B cell (primary cell): Measurements from ENCODE around the gene OGT. TPM values are rescaled to one million over a fixed set of nuclear protein-coding genes. Genes with fewer than 3 reads are reported as not detected.
A peak's percentile ranks its signal among the peaks of the same experiment; 100 is the strongest.

Source experiments
- ATAC-seq: fragments of 200-7000 bp; cut with Tn5 transposase; one replicate; pipeline ENCODE4 v1.10.0; 2021; ENCODE audit warnings: low read depth, mild to moderate bottlenecking, moderate number of reproducible peaks, moderate library complexity
- CTCF ChIA-PET: fragments of 350-600 bp; sonication (Branson Sonifier 250); formaldehyde crosslinking; loops from one replicate; lab custom pipeline; 2021; ENCODE audit warnings: antibody characterized with exemption, inconsistent platforms; lab: Charles Lee
- POLR2A ChIA-PET: fragments of 350-600 bp; sonication (Branson Sonifier 250); formaldehyde crosslinking; loops from one replicate; lab custom pipeline; 2021; ENCODE audit warnings: antibody characterized with exemption; lab: Charles Lee
- DNase-seq: peaks from one replicate; pipeline ENCODE4 v3.0.0; 2013
- H2AFZ ChIP-seq: 2 replicates; pipeline ENCODE4 v1.6.1; 2012; ENCODE audit warnings: mild to moderate bottlenecking, low read depth, low read length; ENCODE audit not compliant: insufficient read depth, poor library complexity, severe bottlenecking
- H3K27ac ChIP-seq, 2 donors: 1 replicate in 1 of 2; 2 replicates in 1 of 2; pipeline ENCODE4 v1.5.1; 2012 to 2013; ENCODE audit warnings: low read length in 2 of 2, mild to moderate bottlenecking in 2 of 2, moderate library complexity in 1 of 2
- H3K27me3 ChIP-seq, 4 experiments: fragments of 200-600 bp in 1 of 4; sonication (generic) in 1 of 4; replicated peaks in 1 of 4; 1 replicate in 2 of 4; 2 replicates in 2 of 4; pipeline versions ENCODE4 v1.6.1 to v1.7.0; 2013 to 2016; ENCODE audit warnings: low read length in 3 of 4, mild to moderate bottlenecking in 2 of 4, mixed read lengths in 1 of 4, moderate library complexity in 1 of 4; ENCODE audit not compliant: insufficient read depth in 4 of 4, control insufficient read depth in 3 of 4; ENCODE audit errors: control extremely low read depth in 1 of 4
- H3K36me3 ChIP-seq, 2 experiments: replicated peaks in 1 of 2; 1 replicate in 1 of 2; 2 replicates in 1 of 2; pipeline versions ENCODE4 v1.6.1 to v1.7.1; 2013; ENCODE audit warnings: low read length in 1 of 2; ENCODE audit not compliant: insufficient read depth in 2 of 2, control insufficient read depth in 1 of 2; ENCODE audit errors: control extremely low read depth in 1 of 2, extremely low read depth in 1 of 2
- H3K4me1 ChIP-seq, 2 donors: fragments of 200-600 bp in 1 of 2; sonication (generic) in 1 of 2; 1 replicate in 1 of 2; 2 replicates in 1 of 2; pipeline versions ENCODE4 v1.5.1 to v1.6.1; 2013 to 2017; ENCODE audit warnings: low read length in 2 of 2; ENCODE audit not compliant: control insufficient read depth in 2 of 2, insufficient read depth in 2 of 2
- H3K4me2 ChIP-seq: replicated peaks from 2 replicates; pipeline ENCODE3; 2012; ENCODE audit warnings: mild to moderate bottlenecking, low read depth, low read length; ENCODE audit not compliant: poor library complexity, severe bottlenecking
- H3K4me3 ChIP-seq, 5 experiments: fragments of 200-600 bp in 1 of 5; sonication (generic) in 1 of 5; 1 replicate in 3 of 5; 2 replicates in 2 of 5; pipeline versions ENCODE4 v1.5.1 to v1.7.0; 2011 to 2016; ENCODE audit warnings: low read length in 4 of 5, mild to moderate bottlenecking in 4 of 5, low read depth in 2 of 5, control low read depth in 1 of 5, moderate library complexity in 1 of 5; ENCODE audit not compliant: insufficient read depth in 1 of 5; ENCODE audit errors: control extremely low read depth in 1 of 5, extremely low read depth in 1 of 5
- H3K79me2 ChIP-seq: fragments of 200-600 bp; sonication (generic); one replicate; pipeline ENCODE4 v1.6.0; 2016; ENCODE audit warnings: low read length; ENCODE audit not compliant: control insufficient read depth, insufficient read depth
- H3K9ac ChIP-seq: fragments of 200-600 bp; sonication (generic); 2 replicates; pipeline ENCODE4 v1.6.1; 2017; ENCODE audit warnings: mild to moderate bottlenecking, low read length, moderate library complexity
- H3K9me3 ChIP-seq, 3 donors: one replicate each; pipeline versions ENCODE4 v1.6.1 to v1.7.1; 2013; ENCODE audit warnings: low read length in 2 of 3; ENCODE audit not compliant: control insufficient read depth in 2 of 3, insufficient read depth in 1 of 3; ENCODE audit errors: control extremely low read depth in 1 of 3
- H4K20me1 ChIP-seq: 2 replicates; pipeline ENCODE4 v1.6.0; 2012; ENCODE audit warnings: mild to moderate bottlenecking, low read length; ENCODE audit not compliant: insufficient read depth, control insufficient read depth, poor library complexity, severe bottlenecking
- H3K27ac Mint-ChIP-seq: one replicate; pipeline ENCODE4 v1.8.0; 2021; ENCODE audit warnings: mixed read lengths
- H3K27me3 Mint-ChIP-seq: one replicate; pipeline ENCODE4 v1.8.0; 2021; ENCODE audit warnings: mixed read lengths
- H3K4me1 Mint-ChIP-seq: one replicate; pipeline ENCODE4 v1.8.0; 2021; ENCODE audit warnings: mixed read lengths
- H3K4me3 Mint-ChIP-seq: one replicate; pipeline ENCODE4 v1.8.0; 2021; ENCODE audit warnings: mixed read lengths
- H3K9me3 Mint-ChIP-seq: one replicate; pipeline ENCODE4 v1.8.0; 2022; ENCODE audit warnings: mixed read lengths; ENCODE audit not compliant: insufficient read depth
- EZH2 ChIP-seq: IDR thresholded peaks from 2 replicates; pipeline ENCODE4 v1.6.1; 2012; ENCODE audit warnings: borderline replicate concordance, low read depth, mild to moderate bottlenecking, moderate library complexity, low read length; ENCODE audit not compliant: insufficient read depth, poor library complexity, severe bottlenecking
- WGBS: methylation state at CpG from one replicate; pipeline ENCODE4 v1.1.5; 2013; ENCODE audit warnings: missing lambda C conversion rate; ENCODE audit not compliant: insufficient coverage; 5-methylcytosine and 5-hydroxymethylcytosine counted together
- intact Hi-C: fragments of 100-400 bp; cut with micrococcal nuclease; formaldehyde crosslinking; loops from one replicate; pipeline ENCODE4 v1.10.0; 2022
- polyA plus RNA-seq: library from polyadenylated mRNA; depleted of rRNA; stranded (reverse); fragments of >200 nt; gene quantifications from 2 replicates; pipeline ENCODE4 v1.2.3, GENCODE V29; 2012
- total RNA-seq, 2 donors: library from RNA; stranded (reverse); fragments of 120-200 nt in 1 of 2; gene quantifications; 1 replicate in 1 of 2; 2 replicates in 1 of 2; pipeline versions ENCODE4 v1.2.3 to v1.2.4, GENCODE V29; 2013 to 2022
- TF ChIP-seq, protein P1 (sequence below): fragments of 200-600 bp; IDR thresholded peaks from one replicate; pipeline ENCODE4 v1.8.0; 2022; ENCODE audit warnings: antibody characterized with exemption, mild to moderate bottlenecking

Gene OGT
- total and polyA plus RNA-seq, 2 donors (not counting 1 experiment from before 2014, with no cell fraction given) = 235 to 307 TPM

GRCh38 chrX:71606536-71607216 lies 73.8 kb downstream of the OGT start:
- H3K27me3 Mint-ChIP-seq = no peaks in the 10 kb centered on the region
- ChIA-PET CTCF (interaction anchor here (1.9 kb wide), 1 partner anchor 45 kb away, joined by 7 read pairs; no protein-coding TSS in a partner anchor), POLR2A (no interaction called here)
- no peaks in the 10 kb centered on the region for H3K9me3 Mint-ChIP-seq
- TF ChIP-seq, protein P1, sequence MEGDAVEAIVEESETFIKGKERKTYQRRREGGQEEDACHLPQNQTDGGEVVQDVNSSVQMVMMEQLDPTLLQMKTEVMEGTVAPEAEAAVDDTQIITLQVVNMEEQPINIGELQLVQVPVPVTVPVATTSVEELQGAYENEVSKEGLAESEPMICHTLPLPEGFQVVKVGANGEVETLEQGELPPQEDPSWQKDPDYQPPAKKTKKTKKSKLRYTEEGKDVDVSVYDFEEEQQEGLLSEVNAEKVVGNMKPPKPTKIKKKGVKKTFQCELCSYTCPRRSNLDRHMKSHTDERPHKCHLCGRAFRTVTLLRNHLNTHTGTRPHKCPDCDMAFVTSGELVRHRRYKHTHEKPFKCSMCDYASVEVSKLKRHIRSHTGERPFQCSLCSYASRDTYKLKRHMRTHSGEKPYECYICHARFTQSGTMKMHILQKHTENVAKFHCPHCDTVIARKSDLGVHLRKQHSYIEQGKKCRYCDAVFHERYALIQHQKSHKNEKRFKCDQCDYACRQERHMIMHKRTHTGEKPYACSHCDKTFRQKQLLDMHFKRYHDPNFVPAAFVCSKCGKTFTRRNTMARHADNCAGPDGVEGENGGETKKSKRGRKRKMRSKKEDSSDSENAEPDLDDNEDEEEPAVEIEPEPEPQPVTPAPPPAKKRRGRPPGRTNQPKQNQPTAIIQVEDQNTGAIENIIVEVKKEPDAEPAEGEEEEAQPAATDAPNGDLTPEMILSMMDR = no peak
- peak overlapping the region; percentile 9 for H3K4me2 ChIP-seq
- H3K9ac ChIP-seq = no peak overlapping the region
- peaks cover 15 to 19% of the 10 kb centered on the region in 2 donors for H3K4me1 ChIP-seq
- no peaks in the 10 kb centered on the region for H4K20me1 ChIP-seq
- H3K27ac Mint-ChIP-seq = peak overlapping the region; percentile 46
- H3K36me3 ChIP-seq = peaks cover 0 to 45% of the 10 kb centered on the region in 2 experiments
- H3K79me2 ChIP-seq = no peaks in the 10 kb centered on the region
- intact Hi-C loops = no loop called here
- no peak for ATAC-seq
- WGBS = 70% methylated on average over 2 of the region's 9 CpGs
- H2AFZ ChIP-seq = no peak overlapping the region
- H3K4me3 Mint-ChIP-seq = no peak overlapping the region
- peak overlapping the region in 1 of 2 donors; percentile 13 for H3K27ac ChIP-seq
- H3K9me3 ChIP-seq = no peaks in the 10 kb centered on the region
- H3K27me3 ChIP-seq = no peaks in the 10 kb centered on the region
- H3K4me3 ChIP-seq = no peak overlapping the region
- peaks cover 23% of the 10 kb centered on the region for H3K4me1 Mint-ChIP-seq
- DNase-seq = no peak

GRCh38 chrX:71607488-71607887 lies 74.6 kb downstream of the OGT start:
- TF ChIP-seq EZH2 = no peak
- TF ChIP-seq, protein P1 = no peak
- POLR2A ChIA-PET = no interaction called here
- Histone ChIP-seq H3K27me3 (no peaks in the 10 kb centered on the region), H4K20me1 (no peaks in the 10 kb centered on the region), H3K79me2 (no peaks in the 10 kb centered on the region), H3K4me2 (no peak overlapping the region), H3K27ac (no peak overlapping the region), H2AFZ (no peak overlapping the region), H3K9ac (no peak overlapping the region), H3K36me3 (peaks cover 0 to 42% of the 10 kb centered on the region in 2 experiments), H3K4me3 (no peak overlapping the region), H3K9me3 (no peaks in the 10 kb centered on the region), H3K4me1 (peaks cover 15 to 19% of the 10 kb centered on the region in 2 donors)
- ATAC-seq (no peak), DNase-seq (no peak)
- Mint-ChIP-seq H3K27ac (peak overlapping the region; percentile 16), H3K4me1 (peaks cover 23% of the 10 kb centered on the region), H3K27me3 (no peaks in the 10 kb centered on the region), H3K9me3 (no peaks in the 10 kb centered on the region), H3K4me3 (no peak overlapping the region)
- CTCF ChIA-PET = interaction anchor here (1.9 kb wide), 1 partner anchor 45 kb away, joined by 7 read pairs; no protein-coding TSS in a partner anchor
- 80% methylated on average over 1 of the region's 2 CpGs for WGBS
- intact Hi-C loops = no loop called here
